ENCODE data around the gene NRP2.

Gene NRP2

DNA sequence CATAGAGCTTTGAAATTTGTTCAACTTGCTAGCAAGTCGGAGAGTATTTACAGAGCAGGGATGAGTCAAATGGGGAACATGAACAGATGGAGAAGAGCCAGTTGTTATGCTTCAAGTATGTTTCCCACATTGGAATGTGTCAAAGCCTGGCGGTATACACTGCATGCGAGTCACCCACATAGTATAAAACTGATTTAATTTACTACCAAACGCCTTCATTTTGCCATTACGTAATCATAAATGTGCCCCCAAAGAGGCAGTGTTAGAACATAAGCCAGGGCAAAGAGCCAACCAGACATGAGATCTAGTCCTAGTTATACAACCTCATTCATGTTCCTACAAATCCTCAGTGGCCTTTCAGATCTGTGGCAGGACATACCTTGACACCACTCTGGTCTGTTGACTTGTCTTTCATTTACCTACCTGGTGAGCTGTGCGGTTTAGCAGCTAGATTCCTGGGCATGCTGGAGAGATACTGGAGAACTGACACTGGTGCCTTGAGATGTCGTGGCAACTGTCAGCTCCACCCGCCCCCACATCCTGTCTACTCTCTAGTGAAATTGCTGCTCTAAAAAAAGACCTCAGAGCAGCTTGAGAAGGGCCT lies 21.7 kb upstream of the NRP2 start:
- DNase-seq (ENCODE audit: low read depth in 2 of 2), result peak; percentile 97 to 98

DNA sequence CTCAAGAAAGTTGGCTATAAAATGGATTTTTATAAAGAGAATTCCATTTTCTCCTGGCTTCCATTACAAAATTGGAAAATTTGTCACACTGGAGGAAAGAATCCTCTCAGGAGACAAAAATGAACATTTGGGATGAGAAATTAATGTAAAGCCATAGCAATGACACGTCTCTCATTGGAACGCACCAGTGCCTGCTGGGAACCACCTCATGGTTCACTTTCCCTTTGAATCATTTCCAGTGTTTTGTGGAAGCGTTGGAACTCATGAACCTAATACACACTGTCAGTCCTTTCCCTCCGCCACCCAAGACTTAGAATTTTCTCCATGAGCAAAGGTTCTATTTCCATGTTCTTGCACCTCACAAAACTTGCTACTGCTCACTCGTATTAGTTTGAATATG lies 21.0 kb upstream of the NRP2 start:
- no peak for DNase-seq (ENCODE audit: low read depth in 2 of 2)

DNA sequence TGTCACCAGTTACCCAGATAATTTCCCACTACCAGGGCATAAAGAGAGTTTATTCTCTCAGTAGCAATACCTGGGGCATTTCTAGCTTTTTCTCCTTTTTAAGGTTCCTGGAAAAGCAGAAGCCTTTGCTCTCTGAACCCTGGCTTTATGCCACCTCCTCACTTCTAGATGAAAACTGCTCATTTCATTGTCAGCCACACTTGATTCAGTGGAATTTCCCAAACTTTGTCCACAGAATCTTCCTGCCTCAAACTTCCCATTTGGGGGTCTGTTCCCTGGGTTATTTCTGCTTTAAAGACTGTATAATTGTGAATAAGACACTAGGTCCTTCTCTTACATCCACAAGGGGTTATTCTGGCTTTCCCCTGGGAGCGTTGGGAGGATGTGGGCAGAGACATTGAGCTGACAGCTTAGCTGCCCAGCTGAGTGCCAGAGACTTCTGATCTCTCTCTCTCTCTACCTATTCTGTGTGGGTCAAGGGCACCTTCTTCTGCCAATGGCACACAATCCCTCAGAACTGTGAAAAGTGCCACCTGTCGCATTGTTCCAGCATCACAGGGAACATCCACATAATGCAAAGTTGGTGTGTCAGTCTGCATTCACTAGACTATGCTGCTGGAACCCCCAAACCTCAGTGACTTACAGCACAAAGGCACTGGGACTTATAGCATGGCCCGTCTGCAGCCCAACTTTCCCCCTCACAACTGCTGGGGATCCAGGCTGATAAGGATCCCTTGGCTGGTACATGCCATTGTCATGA lies 19.9 kb upstream of the NRP2 start:
- no peak for DNase-seq (ENCODE audit: low read depth in 2 of 2)

DNA sequence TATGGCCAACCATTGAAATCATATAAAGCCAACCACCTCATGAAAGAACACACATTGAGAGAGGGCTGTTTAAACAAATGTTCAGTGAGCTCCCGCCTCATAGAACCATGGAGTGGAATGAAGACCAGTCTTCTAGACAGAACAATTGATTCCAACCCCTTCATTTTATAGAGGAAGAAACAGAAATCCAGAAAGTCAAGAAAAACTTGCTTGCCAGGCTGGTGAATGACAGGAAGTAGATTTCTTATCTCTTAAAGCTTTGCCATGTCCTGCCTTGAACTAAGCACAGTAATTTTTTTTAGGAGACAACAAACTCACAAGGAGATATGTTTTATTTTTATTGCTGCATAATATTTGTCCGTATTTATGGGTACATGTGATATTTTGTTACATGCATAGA lies 16.5 kb upstream of the NRP2 start:
- DNase-seq (ENCODE audit: low read depth in 2 of 2), result no peak

DNA sequence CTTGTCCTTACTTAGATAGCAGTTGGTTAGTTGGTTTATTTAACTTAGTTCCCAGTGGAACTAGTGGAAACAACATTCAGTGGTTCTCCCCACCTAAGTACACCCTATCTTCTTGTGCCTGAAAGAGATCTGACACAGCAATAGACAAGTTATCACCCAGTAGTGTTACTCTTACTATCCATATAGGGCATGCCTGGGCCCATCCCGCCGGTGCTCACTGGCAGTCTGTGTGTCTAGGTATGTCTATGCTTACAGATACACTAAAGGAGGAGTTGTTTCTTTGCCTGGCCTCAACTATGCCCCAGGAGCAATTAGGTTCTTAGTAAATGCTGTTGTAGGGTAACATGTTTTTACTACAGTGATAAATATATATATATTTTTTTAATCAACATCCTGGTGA lies 12.0 kb upstream of the NRP2 start:
- DNase-seq (ENCODE audit: low read depth in 2 of 2), result no peak

DNA sequence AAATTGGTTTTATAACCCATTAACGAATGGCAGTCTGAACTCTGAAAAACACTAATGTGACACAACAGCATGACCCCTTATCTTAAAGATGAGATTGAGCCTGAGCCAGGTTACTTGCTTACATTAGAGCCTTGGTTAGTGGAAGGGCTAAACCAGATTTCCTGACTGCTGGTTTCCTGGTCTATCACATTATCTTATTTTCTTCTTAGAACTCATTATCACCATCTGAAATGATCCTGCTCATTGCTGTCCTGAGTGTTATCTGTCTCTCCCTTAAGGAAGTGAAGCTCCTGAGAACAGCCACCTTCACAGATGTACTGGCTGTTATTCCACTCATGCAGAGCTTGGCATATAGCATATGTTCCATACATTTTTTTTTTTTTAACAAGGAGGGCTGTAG lies 9.0 kb upstream of the NRP2 start:
- no peak for DNase-seq (ENCODE audit: low read depth in 2 of 2)

DNA sequence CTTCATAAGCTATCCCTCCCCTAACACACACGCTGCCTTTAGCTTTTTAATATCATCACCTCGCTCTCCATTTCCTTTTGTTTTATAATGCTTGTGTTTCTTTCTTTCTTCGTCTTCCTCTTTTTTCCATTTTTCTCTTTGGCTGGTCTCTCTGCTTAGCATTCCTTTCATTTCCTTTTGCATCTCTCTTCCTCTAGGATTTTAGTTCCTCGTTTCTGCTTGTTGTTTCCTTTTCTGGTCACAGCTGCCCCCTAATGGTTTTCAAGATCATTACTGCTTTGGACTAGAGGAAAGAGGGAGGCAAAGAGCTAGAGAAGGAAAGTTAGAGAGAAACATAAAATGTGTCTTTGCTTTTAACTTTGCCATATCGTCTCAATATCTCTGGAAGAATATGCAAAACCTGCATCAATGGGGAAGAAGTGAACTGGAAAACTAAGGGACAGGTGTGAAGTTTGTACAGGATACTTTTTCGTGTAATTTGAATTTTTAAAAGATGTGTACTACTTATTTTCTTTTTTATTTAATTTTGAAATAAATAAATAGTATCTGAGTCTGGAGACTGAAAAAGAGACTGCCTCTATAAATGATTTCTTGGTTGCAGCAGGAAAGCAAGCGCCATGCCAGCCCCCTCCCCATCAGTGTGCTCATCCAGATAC lies 6.3 kb upstream of the NRP2 start:
- DNase-seq (ENCODE audit: low read depth in 2 of 2), result peak; percentile 73 to 75

DNA sequence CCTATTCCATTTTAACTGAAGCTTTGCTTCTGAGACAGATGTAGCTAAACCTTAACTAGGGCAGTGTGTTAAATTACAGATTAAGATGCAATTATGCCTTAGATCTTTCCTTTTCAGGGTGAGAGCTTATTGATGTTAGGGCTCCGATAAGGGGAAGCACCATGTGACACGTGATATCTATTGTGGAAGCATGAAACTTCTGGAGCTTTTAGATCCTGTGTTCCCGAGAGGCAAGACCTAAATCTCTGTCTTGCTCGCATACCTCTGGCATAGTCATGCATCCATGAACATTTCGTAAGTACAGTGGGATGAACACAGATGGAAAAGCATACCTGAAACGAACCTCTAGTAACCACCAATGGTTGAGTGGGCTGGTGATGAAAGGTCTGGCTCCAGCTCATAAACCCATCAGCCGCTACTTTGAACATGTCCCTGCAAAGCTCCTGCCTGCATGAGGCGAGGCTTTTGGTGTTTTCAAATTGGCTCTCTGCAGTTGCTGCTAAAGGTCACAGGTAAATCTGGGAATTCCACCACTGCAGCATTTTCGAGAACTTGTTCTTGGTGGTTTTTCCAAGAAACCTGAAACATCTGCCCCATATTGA lies 3.7 kb upstream of the NRP2 start:
- no peak for DNase-seq (ENCODE audit: low read depth in 2 of 2)

DNA sequence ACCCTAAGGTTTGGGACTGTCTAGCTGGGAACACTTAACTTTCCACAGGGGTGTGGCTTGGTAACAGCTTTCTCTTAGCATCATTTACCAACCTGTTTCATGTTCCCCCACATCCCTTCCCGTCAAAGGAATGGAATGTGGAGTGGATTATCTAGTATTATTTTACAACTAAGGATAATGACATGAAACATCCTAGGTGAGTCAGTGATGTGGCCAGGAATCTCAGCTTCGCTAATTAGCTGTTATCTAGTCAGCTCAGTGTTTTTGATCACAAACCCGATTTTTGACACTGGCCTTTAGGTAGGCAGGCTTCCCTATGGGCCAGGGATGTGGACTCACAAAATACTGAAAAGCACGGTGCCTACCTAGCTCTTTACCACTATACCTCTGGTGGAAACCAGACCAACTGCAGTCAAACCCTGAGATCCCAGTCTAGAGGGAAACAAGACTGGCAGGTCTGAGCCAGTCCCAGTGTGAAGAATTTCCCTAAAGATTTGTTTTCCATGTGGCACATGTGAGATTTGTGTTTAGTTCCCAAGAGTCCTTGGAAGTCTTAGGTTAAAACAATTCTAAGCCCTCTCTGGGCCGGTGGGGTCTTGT lies 2.8 kb upstream of the NRP2 start:
- DNase-seq (ENCODE audit: low read depth in 2 of 2), result no peak

DNA sequence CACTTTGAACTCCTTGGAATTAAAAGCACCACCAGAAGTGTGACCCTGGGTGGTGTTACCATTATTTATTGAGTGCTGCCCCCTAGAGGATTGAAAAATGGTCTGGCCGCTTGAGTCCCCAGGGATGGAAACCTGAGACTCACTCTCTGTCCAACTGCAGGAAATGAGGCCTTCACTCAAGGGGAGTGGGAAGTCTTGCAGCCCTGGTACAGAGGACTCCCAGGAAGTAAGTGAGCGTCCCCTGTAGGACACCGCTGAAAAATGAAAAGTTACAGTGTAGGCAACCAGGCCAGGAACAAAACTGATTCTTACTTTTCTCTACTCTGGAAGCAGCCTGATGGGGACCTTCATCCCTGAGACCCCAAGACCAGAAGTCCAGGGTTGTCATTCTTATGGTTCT lies 2.2 kb upstream of the NRP2 start:
- DNase-seq (ENCODE audit: low read depth in 2 of 2), result peak; percentile 88 to 89

DNA sequence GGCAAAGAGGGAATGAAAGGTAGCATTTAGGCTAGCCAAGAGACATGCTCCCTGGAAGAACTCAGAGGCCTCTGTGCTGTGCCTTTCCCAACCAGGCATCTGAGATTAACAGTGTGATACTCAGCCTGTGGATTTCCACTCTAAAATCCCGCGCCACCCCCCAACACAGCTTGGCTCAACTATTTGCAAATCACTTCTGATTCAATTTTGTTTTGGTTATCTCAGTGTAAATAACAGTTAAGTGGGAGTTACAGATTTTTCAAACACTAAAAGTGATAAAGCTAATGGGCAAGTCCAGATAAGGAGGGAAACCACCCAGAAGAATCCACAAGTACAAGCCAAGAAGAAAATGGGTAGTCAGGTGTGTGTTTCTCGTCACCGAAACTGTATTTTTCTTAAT lies 1.4 kb upstream of the NRP2 start:
- DNase-seq (ENCODE audit: low read depth in 2 of 2), result no peak

DNA sequence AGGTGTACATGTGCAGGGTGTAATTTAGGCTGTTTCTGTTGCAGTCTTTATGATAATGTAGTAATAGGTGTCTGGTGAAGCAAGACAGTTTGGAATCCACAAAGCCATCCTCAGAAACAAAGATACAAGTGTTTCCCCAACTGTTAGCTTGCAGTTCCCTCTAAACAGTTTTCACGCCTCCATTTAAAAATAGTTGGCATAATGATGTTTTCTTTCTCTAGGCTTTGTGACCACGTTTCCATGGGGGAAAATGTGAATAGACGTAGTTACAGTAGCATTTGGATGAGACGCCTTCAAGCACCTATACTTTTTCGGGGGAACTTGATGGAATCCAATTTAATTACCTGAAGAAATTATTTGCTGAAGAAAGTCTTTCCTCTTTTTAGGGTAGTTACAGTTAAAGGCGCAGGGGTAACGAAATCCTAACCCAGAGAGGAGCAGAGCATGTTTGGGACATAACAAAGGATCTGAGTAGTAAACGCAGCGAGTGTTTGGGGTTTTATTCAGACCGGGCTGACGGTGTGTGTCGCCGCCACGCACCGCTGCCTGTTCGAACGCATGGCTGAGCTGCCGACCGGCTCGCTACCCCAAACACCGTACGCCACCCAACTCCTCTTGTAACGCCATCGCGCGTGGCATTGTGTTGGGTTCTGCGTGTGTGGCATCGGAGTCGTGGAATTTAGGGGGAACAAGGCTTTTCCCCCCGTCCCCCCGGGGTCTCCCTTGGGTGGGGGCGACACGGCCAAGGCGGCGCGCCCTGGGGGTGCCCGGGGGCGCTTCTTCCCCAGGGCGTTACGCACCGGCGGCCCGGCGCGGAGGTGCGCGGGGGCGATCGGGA lies 681 bp upstream of the NRP2 start:
- DNase-seq (ENCODE audit: low read depth in 2 of 2), result no peak

DNA sequence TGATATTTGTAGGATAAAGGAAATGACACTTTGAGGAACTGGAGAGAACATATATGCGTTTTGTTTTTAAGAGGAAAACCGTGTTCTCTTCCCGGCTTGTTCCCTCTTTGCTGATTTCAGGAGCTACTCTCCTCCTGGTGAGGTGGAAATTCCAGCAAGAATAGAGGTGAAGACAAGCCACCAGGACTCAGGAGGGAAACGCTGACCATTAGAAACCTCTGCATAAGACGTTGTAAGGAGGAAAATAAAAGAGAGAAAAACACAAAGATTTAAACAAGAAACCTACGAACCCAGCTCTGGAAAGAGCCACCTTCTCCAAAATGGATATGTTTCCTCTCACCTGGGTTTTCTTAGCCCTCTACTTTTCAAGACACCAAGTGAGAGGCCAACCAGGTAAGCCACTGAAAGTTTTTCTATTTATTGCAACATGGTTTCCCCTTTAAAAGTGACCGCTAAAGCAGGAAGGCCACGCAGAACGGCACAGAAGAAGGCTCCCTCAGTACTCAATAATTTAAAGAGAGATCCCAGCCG lies 735 bp downstream of the NRP2 start:
- DNase-seq (ENCODE audit: low read depth in 2 of 2), result no peak

DNA sequence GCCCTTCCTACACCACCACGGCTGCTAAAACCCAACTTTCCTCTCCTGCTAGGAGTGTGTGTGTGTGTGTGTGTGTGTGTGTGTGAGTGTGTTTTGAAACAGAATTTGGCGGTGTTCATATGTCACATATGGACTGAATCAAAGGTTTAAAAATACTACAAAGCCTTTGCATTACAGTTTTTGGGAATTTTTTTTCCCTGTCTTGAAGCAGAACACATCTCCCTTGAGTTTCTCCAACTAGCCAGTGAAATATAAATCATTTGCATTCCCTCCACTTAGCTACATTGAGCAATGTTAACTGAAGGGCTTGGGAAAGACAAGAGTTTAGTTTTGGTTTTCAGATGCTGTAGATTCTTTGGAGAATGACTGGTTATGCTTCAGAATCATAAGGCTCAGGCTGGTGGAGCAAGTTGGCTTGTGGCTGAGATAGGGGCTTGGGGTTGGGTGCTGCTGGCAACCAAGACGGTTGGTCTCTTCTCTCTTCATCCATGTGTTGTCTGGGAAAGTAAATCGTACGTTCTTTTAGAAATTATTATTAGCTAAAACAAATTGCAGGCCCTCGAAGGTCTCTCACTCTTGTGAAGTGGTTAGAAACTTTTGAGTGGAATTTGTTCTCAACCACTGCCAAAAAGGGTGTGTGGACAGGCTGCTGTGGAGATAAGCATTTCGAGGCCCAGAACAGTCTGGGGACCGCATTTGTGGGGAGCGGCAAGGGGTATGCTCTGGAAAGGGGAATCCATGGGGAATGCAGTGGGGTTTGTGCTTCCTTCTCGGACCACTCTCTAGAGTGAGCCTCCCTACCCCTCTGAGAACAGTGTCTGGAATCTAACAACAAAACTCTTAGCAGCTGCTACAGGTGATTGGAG lies 1.4 kb downstream of the NRP2 start:
- DNase-seq (ENCODE audit: low read depth in 2 of 2), result peak; percentile 71 to 72

DNA sequence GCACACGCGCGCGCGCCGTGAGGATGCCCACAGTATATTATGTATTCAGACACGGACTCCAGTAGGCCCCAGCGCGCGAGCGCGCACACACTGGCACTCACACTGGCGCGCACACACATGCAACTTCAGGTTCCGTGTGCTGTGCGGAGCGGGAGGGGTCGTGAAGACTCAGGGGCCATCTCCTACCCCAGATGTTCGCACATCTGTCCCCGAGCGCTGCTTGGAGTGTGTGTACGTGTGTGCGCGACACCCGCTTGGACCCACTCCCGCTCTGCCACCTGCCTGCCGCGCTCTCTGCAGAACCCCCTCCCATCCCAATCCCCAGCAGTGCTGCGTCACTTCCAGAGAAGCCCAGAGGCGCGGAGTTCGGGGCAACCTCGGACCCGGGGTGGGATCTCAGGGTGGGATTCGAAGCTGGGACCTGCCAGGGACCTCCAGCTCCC lies 2.6 kb downstream of the NRP2 start:
- DNase-seq (ENCODE audit: low read depth in 2 of 2), result no peak

DNA sequence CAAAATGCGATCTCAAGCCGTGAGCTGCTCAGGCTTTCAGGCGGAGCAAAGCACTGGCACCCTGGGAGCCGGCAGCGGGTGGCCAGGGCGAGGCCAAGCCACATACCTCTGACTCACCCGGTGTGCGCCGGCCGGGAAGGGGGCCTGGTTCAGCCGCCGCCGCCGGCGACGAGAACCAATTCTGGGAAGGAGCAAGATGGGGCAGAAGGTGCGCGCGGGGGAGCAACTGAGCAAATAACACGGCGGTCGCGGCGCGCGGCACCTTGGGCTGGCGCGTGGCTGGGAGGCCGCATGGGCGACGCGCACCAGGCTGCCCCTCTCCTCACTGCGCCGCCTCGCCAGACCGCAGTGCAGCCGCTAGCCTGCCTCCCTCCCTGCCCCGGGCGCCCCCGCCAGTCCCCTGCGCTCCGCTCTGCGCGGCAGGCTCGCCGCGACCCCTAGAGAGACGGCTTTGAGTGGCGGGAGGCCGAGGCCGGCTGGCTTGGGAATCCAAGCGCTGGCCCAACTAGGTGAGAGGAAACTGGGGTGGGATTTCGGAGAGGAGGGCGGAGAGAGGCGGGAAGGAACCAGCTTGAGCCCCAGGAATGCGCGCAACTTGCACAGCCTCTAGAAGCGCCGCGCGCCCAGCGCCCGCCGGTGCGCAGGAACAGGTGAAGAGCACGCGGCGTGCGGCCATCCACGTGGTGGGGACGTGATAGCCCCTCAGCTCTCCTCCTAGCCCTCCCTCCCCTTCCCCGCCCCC lies 3.2 kb downstream of the NRP2 start:
- DNase-seq (ENCODE audit: low read depth in 2 of 2), result no peak

DNA sequence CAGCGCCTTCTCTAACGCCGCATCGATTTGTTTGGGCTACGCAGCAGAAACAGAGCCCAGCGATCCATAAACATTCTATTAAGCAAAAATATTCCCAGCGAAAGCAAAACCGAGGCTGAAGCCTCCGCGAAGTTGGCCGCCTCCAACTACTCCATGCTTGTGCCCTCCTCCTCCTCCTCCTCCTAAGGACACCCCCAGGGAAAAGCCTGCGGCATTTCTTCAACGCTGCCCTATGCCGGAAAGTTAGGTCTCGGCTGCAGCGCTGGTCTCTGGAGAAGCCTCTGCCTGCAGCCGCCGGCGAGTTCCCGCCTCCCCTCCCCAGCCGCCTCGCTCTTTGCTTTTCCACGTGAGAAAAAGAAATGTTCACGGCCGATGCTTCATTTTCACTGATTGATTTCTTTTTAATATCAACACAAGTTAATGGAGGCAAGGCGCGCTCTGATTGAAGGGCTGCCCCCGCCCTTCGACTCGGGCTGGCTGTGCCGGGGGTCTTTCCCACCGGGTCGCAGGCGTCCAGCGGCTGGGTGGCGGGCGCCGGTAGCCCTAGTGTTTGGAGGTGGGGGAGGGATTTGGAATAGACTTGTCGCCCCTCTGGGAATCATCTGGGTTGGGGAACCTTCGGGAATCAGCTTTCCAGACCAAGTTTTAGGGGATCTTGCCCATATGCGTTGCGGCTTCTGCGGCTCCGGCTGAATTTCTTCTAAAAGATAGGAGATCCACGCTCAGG lies 3.9 kb downstream of the NRP2 start:
- DNase-seq (ENCODE audit: low read depth in 2 of 2), result no peak

DNA sequence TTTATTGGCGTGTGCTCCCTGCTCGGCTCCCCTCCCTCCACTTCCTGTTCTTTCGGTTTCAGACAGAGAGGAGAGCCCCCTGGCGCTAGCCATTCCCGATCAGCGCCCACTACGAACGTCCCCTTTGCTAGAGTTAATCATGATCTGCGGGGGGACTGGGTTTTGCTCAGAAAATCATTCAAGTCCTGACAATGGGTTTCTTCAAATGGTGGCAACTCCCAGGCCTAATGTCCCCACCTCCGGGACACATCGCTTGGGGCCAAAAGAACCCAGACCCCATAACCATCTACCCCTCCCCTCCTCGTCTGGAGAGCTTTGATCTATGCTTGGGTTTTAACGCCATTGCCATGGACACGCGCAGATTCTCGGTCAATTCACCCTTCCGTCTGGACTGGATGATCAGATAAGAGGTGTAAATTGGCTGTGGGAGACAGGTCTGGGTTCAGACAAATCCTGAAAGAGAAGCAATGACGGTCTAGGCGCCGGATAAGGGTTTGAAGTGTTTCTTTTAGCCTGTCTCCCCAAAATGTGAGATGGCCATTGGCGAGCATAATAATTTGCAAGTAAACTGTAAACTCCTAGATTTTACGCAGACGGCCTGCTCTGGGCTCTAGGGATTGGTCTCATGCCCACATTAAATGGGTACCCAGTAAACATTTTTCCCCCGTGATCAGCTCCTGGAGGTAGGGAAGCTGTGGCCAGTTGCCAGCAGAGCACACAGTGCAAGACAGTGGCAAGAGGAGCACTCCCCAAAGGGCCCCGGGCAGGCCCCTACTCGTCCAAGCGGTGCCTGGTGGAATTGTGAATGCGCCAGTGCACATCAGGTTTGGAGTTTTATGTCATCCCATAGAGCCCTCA lies 4.7 kb downstream of the NRP2 start:
- no peak for DNase-seq (ENCODE audit: low read depth in 2 of 2)
